OCI-LY7 (cell line): Measurements from ENCODE around the gene NME3.

Experiments
- CTCF ChIP-seq: fragments of 200-600 bp; sonication (generic); conservative IDR thresholded peaks from 2 replicates; pipeline ENCODE4 v1.5.1; 2014; ENCODE audit warnings: mild to moderate bottlenecking, antibody characterized with exemption, low read length, moderate library complexity, mixed read lengths
- EZH2phosphoT487 ChIP-seq: fragments of 200-600 bp; sonication (generic); IDR thresholded peaks from 2 replicates; pipeline ENCODE4 v1.6.1; 2018; ENCODE audit warnings: low read depth, borderline replicate concordance, mild to moderate bottlenecking, mixed run types, antibody characterized with exemption, low read length, moderate library complexity, mixed read lengths

- TF ChIP-seq EZH2phosphoT487 (no peak), CTCF (no peak)
Measured at GRCh38 chr16:1724491-1724890, 46.9 kb downstream of the NME3 start.
